ENCODE measurements around the gene ZBTB22.

ZBTB22 gene

DNA sequence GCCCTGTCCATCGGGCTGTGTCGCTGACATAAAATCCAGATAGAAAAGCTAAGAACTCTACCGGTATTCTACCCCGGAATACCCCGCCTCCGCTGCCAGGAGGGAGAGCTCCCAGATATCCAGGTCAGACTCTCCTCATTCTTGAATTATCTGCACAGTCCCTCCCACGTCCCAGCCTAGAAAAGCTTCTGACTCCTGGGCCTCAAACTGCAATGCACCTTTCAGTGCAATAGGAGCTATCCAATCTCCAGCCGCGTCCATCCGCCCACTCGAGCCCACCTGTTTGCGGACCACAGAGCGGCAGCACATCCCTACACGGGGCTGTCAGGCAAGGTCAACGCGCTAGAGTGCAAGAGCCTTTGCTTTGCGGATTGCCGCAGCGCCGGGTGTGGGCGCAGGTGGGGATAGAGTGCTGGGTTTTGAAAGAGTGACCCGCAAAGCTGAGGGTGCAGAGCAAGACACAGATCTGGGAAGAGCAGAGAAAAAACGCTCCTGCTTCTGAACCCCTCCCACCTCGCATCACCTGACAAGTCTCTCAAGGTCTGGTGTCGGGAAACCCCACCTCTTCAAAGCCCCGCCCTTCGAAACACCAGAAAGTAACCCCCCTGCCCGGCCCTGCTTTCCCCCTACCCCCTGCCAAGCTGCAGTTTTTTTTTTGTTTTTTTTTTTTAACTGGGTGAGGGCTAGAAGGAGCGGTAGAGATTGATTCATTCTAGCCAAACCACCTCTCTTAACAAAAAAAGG is 5.0 kb downstream of the ZBTB22 start:
- H3K4me3 ChIP-seq (ENCODE audit: low read depth, low read length), result peak overlapping the region; percentile 83
- peak; percentile 70 for DNase-seq (ENCODE audit: low read depth, low spot score)
- TF ChIP-seq, protein P1, sequence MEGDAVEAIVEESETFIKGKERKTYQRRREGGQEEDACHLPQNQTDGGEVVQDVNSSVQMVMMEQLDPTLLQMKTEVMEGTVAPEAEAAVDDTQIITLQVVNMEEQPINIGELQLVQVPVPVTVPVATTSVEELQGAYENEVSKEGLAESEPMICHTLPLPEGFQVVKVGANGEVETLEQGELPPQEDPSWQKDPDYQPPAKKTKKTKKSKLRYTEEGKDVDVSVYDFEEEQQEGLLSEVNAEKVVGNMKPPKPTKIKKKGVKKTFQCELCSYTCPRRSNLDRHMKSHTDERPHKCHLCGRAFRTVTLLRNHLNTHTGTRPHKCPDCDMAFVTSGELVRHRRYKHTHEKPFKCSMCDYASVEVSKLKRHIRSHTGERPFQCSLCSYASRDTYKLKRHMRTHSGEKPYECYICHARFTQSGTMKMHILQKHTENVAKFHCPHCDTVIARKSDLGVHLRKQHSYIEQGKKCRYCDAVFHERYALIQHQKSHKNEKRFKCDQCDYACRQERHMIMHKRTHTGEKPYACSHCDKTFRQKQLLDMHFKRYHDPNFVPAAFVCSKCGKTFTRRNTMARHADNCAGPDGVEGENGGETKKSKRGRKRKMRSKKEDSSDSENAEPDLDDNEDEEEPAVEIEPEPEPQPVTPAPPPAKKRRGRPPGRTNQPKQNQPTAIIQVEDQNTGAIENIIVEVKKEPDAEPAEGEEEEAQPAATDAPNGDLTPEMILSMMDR (IDR thresholded peaks at IDR 0.05; ENCODE audit: low read depth, low read length), result no peak
- in situ Hi-C loops (cut with HindIII; ENCODE audit: low sequenced_read_pairs), result no loop called here

DNA sequence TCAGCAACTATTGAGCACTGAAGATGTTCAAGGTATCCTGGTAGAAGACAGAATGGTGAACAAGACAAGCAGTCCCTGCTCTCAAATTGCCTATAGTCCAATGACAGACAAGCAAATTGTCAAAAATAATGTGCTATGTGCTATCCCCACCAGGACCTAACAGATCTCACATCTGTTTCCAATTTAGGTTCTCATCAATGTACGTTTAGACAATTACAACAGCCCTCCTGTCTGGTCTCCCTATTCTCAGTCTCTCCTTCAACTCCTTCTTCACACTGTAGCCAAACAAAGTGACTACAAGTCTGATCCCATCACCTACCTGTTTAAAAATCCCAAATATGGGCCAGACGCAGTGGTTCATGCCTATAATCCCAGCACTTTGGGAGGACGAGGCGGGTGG is 11.2 kb downstream of the ZBTB22 start:
- TF ChIP-seq, protein P1 (IDR thresholded peaks at IDR 0.05; ENCODE audit: low read depth, low read length), result no peak
- in situ Hi-C loops (cut with HindIII; ENCODE audit: low sequenced_read_pairs), result no loop called here
- no peak overlapping the region for H3K4me3 ChIP-seq (ENCODE audit: low read depth, low read length)
- no peak for DNase-seq (ENCODE audit: low read depth, low spot score)

DNA sequence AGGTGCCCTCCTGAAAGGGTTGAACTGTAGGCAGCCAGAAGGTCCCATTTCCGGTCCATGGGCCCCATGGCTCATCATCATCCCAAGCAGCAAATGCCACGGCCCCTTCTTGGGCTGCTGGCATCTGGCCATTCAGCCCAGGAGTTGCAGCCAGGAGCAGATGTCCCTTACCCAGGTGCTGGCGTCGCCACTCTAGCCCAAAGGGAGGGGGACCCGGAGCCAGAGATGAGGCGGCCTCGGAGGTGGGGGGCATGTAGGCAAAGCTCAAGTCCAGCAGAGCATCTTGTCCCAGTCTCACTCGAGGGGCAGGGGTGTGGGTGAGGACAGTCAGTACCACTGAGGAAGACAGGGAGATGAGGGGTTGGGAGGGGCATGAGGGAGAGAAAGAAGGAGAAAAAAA is 12.5 kb downstream of the ZBTB22 start:
- in situ Hi-C loops (cut with HindIII; ENCODE audit: low sequenced_read_pairs), result no loop called here
- no peak for DNase-seq (ENCODE audit: low read depth, low spot score)
- TF ChIP-seq, protein P1 (IDR thresholded peaks at IDR 0.05; ENCODE audit: low read depth, low read length), result no peak
- no peak overlapping the region for H3K4me3 ChIP-seq (ENCODE audit: low read depth, low read length)

DNA sequence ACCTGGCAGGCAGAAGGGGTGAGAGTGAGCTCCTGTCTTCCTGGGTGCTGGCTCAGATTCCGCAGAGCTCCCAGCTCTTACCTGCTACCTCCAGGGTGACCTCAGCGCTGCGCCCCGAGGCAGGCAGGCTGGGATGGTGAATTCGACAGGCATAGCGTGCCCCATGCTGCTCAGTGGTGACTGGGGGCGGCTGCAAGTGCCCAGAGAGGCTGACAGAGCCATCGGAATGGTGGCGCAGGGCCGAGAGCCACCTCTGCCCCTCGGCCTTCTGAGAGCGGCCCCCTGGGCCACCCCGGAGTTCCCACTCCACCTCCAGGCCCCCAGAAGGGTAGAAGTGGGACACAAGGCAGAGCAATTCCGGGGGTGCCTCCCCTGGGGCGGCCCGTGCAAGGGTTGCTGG is 13.3 kb downstream of the ZBTB22 start:
- no peak for DNase-seq (ENCODE audit: low read depth, low spot score)
- TF ChIP-seq, protein P1 (IDR thresholded peaks at IDR 0.05; ENCODE audit: low read depth, low read length), result no peak
- no peak overlapping the region for H3K4me3 ChIP-seq (ENCODE audit: low read depth, low read length)
- in situ Hi-C loops (cut with HindIII; ENCODE audit: low sequenced_read_pairs), result no loop called here

DNA sequence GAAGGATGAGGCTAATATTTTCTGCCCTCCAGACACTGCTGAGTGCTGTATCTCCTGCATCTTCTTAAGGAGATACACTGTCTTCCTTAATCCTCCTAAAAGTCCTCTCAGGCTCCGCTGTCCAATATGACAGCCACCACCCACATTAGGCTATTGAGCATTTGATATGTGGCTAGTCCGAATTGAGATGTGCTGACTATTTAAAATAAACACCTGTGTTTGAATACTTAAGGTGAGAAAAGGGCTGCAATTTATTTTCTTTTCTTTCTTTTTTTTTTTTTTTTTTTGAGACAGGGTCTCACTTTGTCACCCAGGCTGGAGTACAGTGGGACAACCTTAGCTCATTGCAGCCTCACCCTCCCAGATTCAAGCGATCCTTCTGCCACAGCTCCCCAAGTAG is 15.7 kb downstream of the ZBTB22 start:
- DNase-seq (ENCODE audit: low read depth, low spot score), result no peak
- no peak overlapping the region for H3K4me3 ChIP-seq (ENCODE audit: low read depth, low read length)
- in situ Hi-C loops (cut with HindIII; ENCODE audit: low sequenced_read_pairs), result no loop called here
- TF ChIP-seq, protein P1 (IDR thresholded peaks at IDR 0.05; ENCODE audit: low read depth, low read length), result no peak

DNA sequence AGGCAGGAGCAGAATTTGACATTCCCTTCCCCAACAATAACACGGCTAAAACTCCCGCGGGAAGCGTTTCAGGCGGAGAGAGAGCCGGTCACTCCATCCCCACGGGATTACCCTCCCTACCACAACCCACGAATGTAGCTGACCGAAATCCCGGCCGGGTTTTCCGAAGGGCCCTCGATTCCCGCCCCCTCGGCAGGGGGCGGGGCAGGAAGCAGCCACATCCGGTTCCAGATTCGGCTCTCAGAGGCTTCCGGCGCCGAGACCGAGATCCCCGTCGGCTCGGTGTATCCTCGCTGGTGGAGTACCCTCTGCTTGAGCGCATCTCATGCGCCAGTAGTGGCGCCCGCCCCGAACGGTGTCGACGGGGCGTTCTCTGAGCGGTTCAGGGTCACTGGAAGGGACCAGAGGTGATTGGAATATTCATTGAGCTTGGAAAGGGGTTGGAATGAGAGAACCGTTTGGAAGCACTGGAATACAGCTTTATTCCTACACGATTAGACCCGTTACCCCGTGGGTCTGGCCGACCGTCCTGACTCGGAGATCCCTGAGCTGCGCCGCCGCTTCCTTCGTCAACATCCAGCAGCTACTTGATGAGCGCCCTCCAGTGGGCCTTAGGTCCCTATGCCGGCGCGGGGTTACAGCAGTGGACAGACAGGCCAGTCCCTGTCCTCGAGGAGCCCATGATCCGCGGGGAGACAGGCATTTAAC is 18.2 kb downstream of the ZBTB22 start:
- TF ChIP-seq, protein P1 (IDR thresholded peaks at IDR 0.05; ENCODE audit: low read depth, low read length), result peak; percentile 82
- DNase-seq (ENCODE audit: low read depth, low spot score), result peak; percentile 94
- in situ Hi-C loops (cut with HindIII; ENCODE audit: low sequenced_read_pairs), result no loop called here
- H3K4me3 ChIP-seq (ENCODE audit: low read depth, low read length), result peak overlapping the region; percentile 85
